HG02870 (cell line): ENCODE results near the gene KRTAP12-3.
"Not testable (repeated sequence)": the region's sequence is repeated elsewhere in the genome, so short reads cannot be mapped to it uniquely, and the experiment has no call there.

Experiments
- ATAC-seq: cut with Tn5 transposase; IDR thresholded peaks from one replicate; pipeline ENCODE4 v1.9.1; 2021; ENCODE audit warnings: mild to moderate bottlenecking, moderate library complexity; ENCODE audit not compliant: unreplicated experiment

The KRTAP12-3 gene

GRCh38 chr21:44657635-44658540 is at the start of gene KRTAP12-3:
Gene KRTAP12-3, plus strand, starts transcription at chr21:44657932. Its CDS starts 48 bp downstream, at chr21:44657980.
- no peak for ATAC-seq

- no peak for ATAC-seq
Observed at GRCh38 chr21:44609193-44609592, 48.5 kb upstream of the KRTAP12-3 start.

- ATAC-seq = not testable (repeated sequence)
Observed at GRCh38 chr21:44610157-44610843, 47.4 kb upstream of the KRTAP12-3 start.

GRCh38 chr21:44611551-44611950 is 46.2 kb upstream of the KRTAP12-3 start:
- ATAC-seq = no peak

- no peak for ATAC-seq
Observed at GRCh38 chr21:44612029-44612486, 45.7 kb upstream of the KRTAP12-3 start, which contains the start of gene KRTAP10-8. Gene KRTAP10-8, plus strand, starts transcription at chr21:44612079. Its CDS starts 22 bp downstream, at chr21:44612101.

- ATAC-seq = no peak
Observed at GRCh38 chr21:44612669-44613229, 45.0 kb upstream of the KRTAP12-3 start.

- ATAC-seq = no peak
Observed at GRCh38 chr21:44613386-44614155, 44.2 kb upstream of the KRTAP12-3 start.

GRCh38 chr21:44614161-44614631 is 43.5 kb upstream of the KRTAP12-3 start:
- no peak for ATAC-seq

- no peak for ATAC-seq
Observed at GRCh38 chr21:44614961-44615391, 42.8 kb upstream of the KRTAP12-3 start.

- ATAC-seq = no peak
Observed at GRCh38 chr21:44615466-44615865, 42.3 kb upstream of the KRTAP12-3 start.

- no peak for ATAC-seq
Observed at GRCh38 chr21:44615911-44616590, 41.7 kb upstream of the KRTAP12-3 start.

GRCh38 chr21:44616591-44616926 is 41.2 kb upstream of the KRTAP12-3 start:
- ATAC-seq = no peak

- no peak for ATAC-seq
Observed at GRCh38 chr21:44617071-44617501, 40.6 kb upstream of the KRTAP12-3 start.

- ATAC-seq = no peak
Observed at GRCh38 chr21:44618504-44618903, 39.2 kb upstream of the KRTAP12-3 start.

- no peak for ATAC-seq
Observed at GRCh38 chr21:44618909-44619308, 38.8 kb upstream of the KRTAP12-3 start.

GRCh38 chr21:44619886-44620285 is 37.8 kb upstream of the KRTAP12-3 start:
- ATAC-seq = no peak

GRCh38 chr21:44623575-44623974 is 34.2 kb upstream of the KRTAP12-3 start:
- no peak for ATAC-seq

GRCh38 chr21:44625756-44626155 is 32.0 kb upstream of the KRTAP12-3 start:
- no peak for ATAC-seq

GRCh38 chr21:44626262-44626661 is 31.5 kb upstream of the KRTAP12-3 start:
- no peak for ATAC-seq

GRCh38 chr21:44626673-44627143 is 31.0 kb upstream of the KRTAP12-3 start, which contains the start of gene KRTAP10-9:
Gene KRTAP10-9, plus strand, starts transcription at chr21:44627093. Its CDS starts 79 bp downstream, at chr21:44627172.
- no peak for ATAC-seq
